ENCODE results near the gene EFNA2. TPM values are rescaled to one million over a fixed set of nuclear protein-coding genes. Genes with fewer than 3 reads are reported as not detected.

Gene EFNA2
- total RNA-seq, 1 donor from 2014 or later = 17.6 TPM

DNA sequence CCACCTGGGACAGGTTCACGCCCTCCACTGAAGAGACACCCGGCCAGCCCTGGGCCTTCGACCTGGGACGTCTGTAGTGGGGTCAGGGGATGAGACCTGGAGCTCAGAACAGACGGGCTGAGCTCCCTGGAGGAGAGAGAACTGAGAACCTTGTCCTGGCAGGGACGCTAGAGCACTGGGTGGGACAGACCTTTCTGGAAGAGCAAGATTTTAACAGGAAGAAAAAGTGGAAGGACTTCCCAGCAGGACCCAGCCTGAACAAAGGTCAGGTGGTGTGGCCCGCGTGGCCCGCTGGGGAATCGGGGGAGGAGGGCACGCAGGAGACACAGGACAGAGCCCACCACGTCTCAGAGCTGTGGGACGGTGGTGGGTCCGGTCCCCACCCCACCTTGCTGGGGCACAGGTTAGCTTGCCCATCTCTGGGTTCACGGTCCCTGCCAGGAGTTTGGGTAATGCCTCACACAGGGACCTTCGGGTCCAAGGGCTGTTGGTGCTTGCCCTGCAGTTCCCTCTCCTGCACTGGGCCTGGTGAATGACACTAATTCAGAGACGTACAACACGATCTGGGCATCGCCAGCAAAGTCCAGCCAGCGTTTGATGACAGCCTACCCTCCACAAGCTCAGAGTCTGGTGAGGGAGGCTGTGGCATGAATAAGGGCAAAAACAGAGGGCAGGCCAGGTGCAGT is 1.2 kb upstream of the EFNA2 start:
- Mint-ChIP-seq H3K27me3 (peaks cover 7% of the 10 kb centered on the region), H3K4me3 (peak overlapping the region; percentile 85), H3K9me3 (no peaks in the 10 kb centered on the region), H3K27ac (peak overlapping the region; percentile 51), H3K4me1 (ENCODE audit: unreplicated experiment) (peaks cover 16% of the 10 kb centered on the region), H3K36me3 (no peaks in the 10 kb centered on the region)
- DNase-seq (ENCODE audit: extremely low spot score, unreplicated experiment) = no peak
- TF ChIP-seq CTCF (conservative IDR thresholded peaks at IDR 0.05) = no peak

DNA sequence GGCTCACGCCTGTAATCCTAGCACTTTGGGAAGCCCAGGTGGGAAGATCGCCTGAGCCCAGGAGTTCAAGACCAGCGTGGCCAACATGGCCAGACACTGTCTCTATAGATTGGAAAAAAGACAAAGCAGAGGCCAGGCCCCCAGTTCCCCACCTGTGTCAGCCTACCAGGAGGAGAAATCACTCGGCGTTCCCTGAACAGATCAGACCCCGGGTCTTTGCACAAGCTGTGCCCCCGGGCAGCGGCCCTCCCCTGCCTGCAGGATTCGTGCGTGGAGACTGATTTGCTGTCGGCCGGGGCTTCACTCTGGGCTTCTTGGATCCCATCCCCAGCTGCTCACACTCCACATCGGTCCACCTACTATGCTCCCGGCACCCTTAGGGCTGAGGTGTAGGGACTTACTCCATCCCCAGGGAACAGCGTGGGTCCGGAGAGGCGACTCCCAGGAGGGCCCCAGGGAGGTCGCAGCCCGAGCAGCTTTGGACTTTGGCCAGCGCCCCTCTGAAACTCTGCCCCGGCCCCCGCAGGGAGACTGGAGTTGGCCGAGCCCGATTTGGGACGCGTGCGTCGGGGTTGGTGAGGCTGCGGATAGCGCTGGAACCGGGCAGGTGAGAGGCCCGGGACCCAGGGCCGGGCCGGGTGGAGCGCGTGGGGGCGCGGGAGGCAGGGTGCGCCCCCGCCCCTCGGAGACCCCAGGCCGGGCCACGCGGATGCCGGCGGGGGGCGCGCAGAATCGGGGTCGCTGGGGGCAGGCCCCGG is 515 bp upstream of the EFNA2 start:
- Mint-ChIP-seq H3K36me3 (no peaks in the 10 kb centered on the region), H3K27ac (peak overlapping the region; percentile 51), H3K4me1 (ENCODE audit: unreplicated experiment) (peaks cover 10% of the 10 kb centered on the region), H3K27me3 (peaks cover 7% of the 10 kb centered on the region), H3K9me3 (no peaks in the 10 kb centered on the region), H3K4me3 (peak overlapping the region; percentile 85)
- no peak for TF ChIP-seq CTCF (conservative IDR thresholded peaks at IDR 0.05)
- no peak for DNase-seq (ENCODE audit: extremely low spot score, unreplicated experiment)

- Mint-ChIP-seq H3K4me1 (ENCODE audit: unreplicated experiment) (peaks cover 10% of the 10 kb centered on the region), H3K4me3 (peak overlapping the region; percentile 82), H3K27ac (no peak overlapping the region), H3K36me3 (no peaks in the 10 kb centered on the region), H3K9me3 (no peaks in the 10 kb centered on the region), H3K27me3 (peaks cover 7% of the 10 kb centered on the region)
- TF ChIP-seq CTCF (conservative IDR thresholded peaks at IDR 0.05) = no peak
- DNase-seq (ENCODE audit: extremely low spot score, unreplicated experiment) = no peak
These were observed 1.0 kb downstream of the EFNA2 start for GRCh38 chr19:1286487-1287353.

GRCh38 chr19:1287354-1288225 is 1.9 kb downstream of the EFNA2 start:
- no peak for TF ChIP-seq CTCF (conservative IDR thresholded peaks at IDR 0.05)
- no peak for DNase-seq (ENCODE audit: extremely low spot score, unreplicated experiment)
- no peaks in the 10 kb centered on the region for H3K36me3 Mint-ChIP-seq
- no peak overlapping the region for H3K27ac Mint-ChIP-seq
- no peaks in the 10 kb centered on the region for H3K9me3 Mint-ChIP-seq
- H3K27me3 Mint-ChIP-seq = peaks cover 7% of the 10 kb centered on the region
- peaks cover 10% of the 10 kb centered on the region for H3K4me1 Mint-ChIP-seq (ENCODE audit: unreplicated experiment)
- H3K4me3 Mint-ChIP-seq = peak overlapping the region; percentile 72

DNA sequence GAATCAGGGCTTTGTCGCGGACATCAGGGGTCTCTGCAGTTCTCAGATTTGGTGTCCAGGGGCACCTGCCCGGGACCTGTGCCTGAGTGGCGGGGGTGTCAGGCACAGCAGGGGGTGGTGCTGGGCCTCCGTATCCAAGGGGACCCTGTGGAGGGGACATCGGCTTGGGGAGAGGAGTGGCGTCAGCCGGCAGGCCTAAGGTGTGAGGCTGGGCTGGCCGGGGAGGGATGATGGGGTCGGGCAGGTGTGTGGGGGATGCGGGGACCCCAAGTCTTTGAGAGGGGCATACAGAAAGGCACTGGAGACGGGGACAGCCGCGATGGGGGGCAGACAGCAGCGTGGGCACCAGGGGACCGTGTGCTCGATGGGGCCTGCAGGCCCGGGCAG is 2.5 kb downstream of the EFNA2 start:
- H3K4me3 Mint-ChIP-seq = peak overlapping the region; percentile 61
- no peak for TF ChIP-seq CTCF (conservative IDR thresholded peaks at IDR 0.05)
- DNase-seq (ENCODE audit: extremely low spot score, unreplicated experiment) = no peak
- H3K27me3 Mint-ChIP-seq = peaks cover 7% of the 10 kb centered on the region
- H3K4me1 Mint-ChIP-seq (ENCODE audit: unreplicated experiment) = peaks cover 10% of the 10 kb centered on the region
- H3K36me3 Mint-ChIP-seq = no peaks in the 10 kb centered on the region
- H3K27ac Mint-ChIP-seq = no peak overlapping the region
- H3K9me3 Mint-ChIP-seq = no peaks in the 10 kb centered on the region
